HEK293 (cell line): Measurements from ENCODE around the gene HOXD11.

ENCODE experiments used
- BCL11B ChIP-seq: fragments of 450-650 bp; formaldehyde crosslinking; IDR thresholded peaks from 2 replicates; pipeline ENCODE4 v1.5.1; 2016; ENCODE audit warnings: low read depth, missing biosample characterization, missing genetic modification characterization
- CTCF ChIP-seq: fragments of 450-650 bp; formaldehyde crosslinking; IDR thresholded peaks from 2 replicates; pipeline ENCODE4 v1.5.1; 2016; ENCODE audit warnings: missing biosample characterization, missing genetic modification characterization
- FEZF1 ChIP-seq: fragments of 450-650 bp; formaldehyde crosslinking; IDR thresholded peaks from 2 replicates; pipeline ENCODE4 v1.5.1; 2016; ENCODE audit warnings: missing biosample characterization, missing genetic modification characterization
- GLI4 ChIP-seq: fragments of 450-650 bp; formaldehyde crosslinking; IDR thresholded peaks from 2 replicates; pipeline ENCODE4 v1.5.1; 2016; ENCODE audit warnings: missing biosample characterization, missing genetic modification characterization
- GLIS2 ChIP-seq: fragments of 450-650 bp; formaldehyde crosslinking; IDR thresholded peaks from 2 replicates; pipeline ENCODE4 v1.5.1; 2016; ENCODE audit warnings: missing biosample characterization, missing genetic modification characterization
- KLF16 ChIP-seq: fragments of 450-650 bp; formaldehyde crosslinking; IDR thresholded peaks from 2 replicates; pipeline ENCODE4 v1.5.1; 2017; ENCODE audit warnings: missing biosample characterization, missing genetic modification characterization
- MEIS1 ChIP-seq: sonication (generic); formaldehyde crosslinking; IDR thresholded peaks from 2 replicates; pipeline ENCODE4 v1.8.1; 2022; ENCODE audit warnings: missing genetic modification reagents, mild to moderate bottlenecking, borderline replicate concordance
- MZF1 ChIP-seq: fragments of 450-650 bp; formaldehyde crosslinking; IDR thresholded peaks from 2 replicates; pipeline ENCODE4 v1.5.1; 2017; ENCODE audit warnings: missing biosample characterization, missing genetic modification characterization, borderline replicate concordance
- OSR2 ChIP-seq: fragments of 450-650 bp; formaldehyde crosslinking; IDR thresholded peaks from 2 replicates; pipeline ENCODE4 v1.5.1; 2016; ENCODE audit warnings: missing biosample characterization, missing genetic modification characterization
- SP2 ChIP-seq: fragments of 450-650 bp; formaldehyde crosslinking; IDR thresholded peaks from 2 replicates; pipeline ENCODE4 v1.5.1; 2016; ENCODE audit warnings: missing biosample characterization, missing genetic modification characterization
- WT1 ChIP-seq: fragments of 450-650 bp; formaldehyde crosslinking; IDR thresholded peaks from 2 replicates; pipeline ENCODE4 v1.5.1; 2016; ENCODE audit warnings: missing biosample characterization, missing genetic modification characterization
- ZBTB20 ChIP-seq: fragments of 450-650 bp; formaldehyde crosslinking; IDR thresholded peaks from 2 replicates; pipeline ENCODE4 v1.5.1; 2016; ENCODE audit warnings: missing biosample characterization, missing genetic modification characterization
- ZEB2 ChIP-seq: fragments of 450-650 bp; formaldehyde crosslinking; IDR thresholded peaks from 2 replicates; pipeline ENCODE4 v1.5.1; 2016; ENCODE audit warnings: missing biosample characterization, missing genetic modification characterization
- ZNF121 ChIP-seq: fragments of 450-650 bp; formaldehyde crosslinking; IDR thresholded peaks from 2 replicates; pipeline ENCODE4 v1.5.1; 2016; ENCODE audit warnings: missing biosample characterization, missing genetic modification characterization
- ZNF146 ChIP-seq: fragments of 450-650 bp; formaldehyde crosslinking; IDR thresholded peaks from 2 replicates; pipeline ENCODE4 v1.5.1; 2016; ENCODE audit warnings: missing biosample characterization, missing genetic modification characterization
- ZNF221 ChIP-seq: fragments of 450-650 bp; formaldehyde crosslinking; IDR thresholded peaks from 2 replicates; pipeline ENCODE4 v1.5.1; 2017; ENCODE audit warnings: missing biosample characterization, missing genetic modification characterization, borderline replicate concordance
- ZNF23 ChIP-seq: fragments of 450-650 bp; formaldehyde crosslinking; IDR thresholded peaks from 2 replicates; pipeline ENCODE4 v1.5.1; 2016; ENCODE audit warnings: missing biosample characterization, missing genetic modification characterization, borderline replicate concordance
- ZNF335 ChIP-seq: fragments of 450-650 bp; formaldehyde crosslinking; conservative IDR thresholded peaks from 2 replicates; pipeline ENCODE4 v1.5.1; 2016; ENCODE audit warnings: missing biosample characterization, missing genetic modification characterization
- ZNF513 ChIP-seq: fragments of 450-650 bp; IDR thresholded peaks from 2 replicates; pipeline ENCODE4 v1.5.1; 2018; ENCODE audit warnings: missing biosample characterization, missing genetic modification characterization
- ZNF561 ChIP-seq: fragments of 450-650 bp; IDR thresholded peaks from 2 replicates; pipeline ENCODE4 v1.5.1; 2018; ENCODE audit warnings: missing biosample characterization, missing genetic modification characterization, borderline replicate concordance
- ZNF600 ChIP-seq: fragments of 450-650 bp; formaldehyde crosslinking; IDR thresholded peaks from 2 replicates; pipeline ENCODE4 v1.5.1; 2016; ENCODE audit warnings: missing biosample characterization, missing genetic modification characterization
- ZNF623 ChIP-seq: fragments of 450-650 bp; formaldehyde crosslinking; IDR thresholded peaks from 2 replicates; pipeline ENCODE4 v1.5.1; 2016; ENCODE audit warnings: missing biosample characterization, missing genetic modification characterization
- ZNF624 ChIP-seq: fragments of 450-650 bp; formaldehyde crosslinking; IDR thresholded peaks from 2 replicates; pipeline ENCODE4 v1.5.1; 2017; ENCODE audit warnings: missing biosample characterization, missing genetic modification characterization
- ZNF701 ChIP-seq: fragments of 450-650 bp; formaldehyde crosslinking; IDR thresholded peaks from 2 replicates; pipeline ENCODE4 v1.5.1; 2016; ENCODE audit warnings: missing biosample characterization, missing genetic modification characterization
- ZNF777 ChIP-seq: fragments of 450-650 bp; formaldehyde crosslinking; IDR thresholded peaks from 2 replicates; pipeline ENCODE4 v1.5.1; 2017; ENCODE audit warnings: missing biosample characterization, missing genetic modification characterization, borderline replicate concordance
- TF ChIP-seq, protein P1 (sequence below): fragments of 450-650 bp; formaldehyde crosslinking; IDR thresholded peaks from 2 replicates; pipeline ENCODE4 v1.5.1; 2016; ENCODE audit warnings: missing biosample characterization, missing genetic modification characterization
- TF ChIP-seq, protein P2 (sequence below): fragments of 450-650 bp; formaldehyde crosslinking; IDR thresholded peaks from 2 replicates; pipeline ENCODE4 v1.5.1; 2017; ENCODE audit warnings: missing biosample characterization, missing genetic modification characterization
- TF ChIP-seq, protein P3 (sequence below): fragments of 450-650 bp; formaldehyde crosslinking; IDR thresholded peaks from 2 replicates; pipeline ENCODE4 v1.5.1; 2017; ENCODE audit warnings: missing biosample characterization, missing genetic modification characterization
- TF ChIP-seq, protein P4 (sequence below): fragments of 450-650 bp; formaldehyde crosslinking; IDR thresholded peaks from 2 replicates; pipeline ENCODE4 v1.5.1; 2016; ENCODE audit warnings: missing biosample characterization, missing genetic modification characterization

The HOXD11 gene

DNA sequence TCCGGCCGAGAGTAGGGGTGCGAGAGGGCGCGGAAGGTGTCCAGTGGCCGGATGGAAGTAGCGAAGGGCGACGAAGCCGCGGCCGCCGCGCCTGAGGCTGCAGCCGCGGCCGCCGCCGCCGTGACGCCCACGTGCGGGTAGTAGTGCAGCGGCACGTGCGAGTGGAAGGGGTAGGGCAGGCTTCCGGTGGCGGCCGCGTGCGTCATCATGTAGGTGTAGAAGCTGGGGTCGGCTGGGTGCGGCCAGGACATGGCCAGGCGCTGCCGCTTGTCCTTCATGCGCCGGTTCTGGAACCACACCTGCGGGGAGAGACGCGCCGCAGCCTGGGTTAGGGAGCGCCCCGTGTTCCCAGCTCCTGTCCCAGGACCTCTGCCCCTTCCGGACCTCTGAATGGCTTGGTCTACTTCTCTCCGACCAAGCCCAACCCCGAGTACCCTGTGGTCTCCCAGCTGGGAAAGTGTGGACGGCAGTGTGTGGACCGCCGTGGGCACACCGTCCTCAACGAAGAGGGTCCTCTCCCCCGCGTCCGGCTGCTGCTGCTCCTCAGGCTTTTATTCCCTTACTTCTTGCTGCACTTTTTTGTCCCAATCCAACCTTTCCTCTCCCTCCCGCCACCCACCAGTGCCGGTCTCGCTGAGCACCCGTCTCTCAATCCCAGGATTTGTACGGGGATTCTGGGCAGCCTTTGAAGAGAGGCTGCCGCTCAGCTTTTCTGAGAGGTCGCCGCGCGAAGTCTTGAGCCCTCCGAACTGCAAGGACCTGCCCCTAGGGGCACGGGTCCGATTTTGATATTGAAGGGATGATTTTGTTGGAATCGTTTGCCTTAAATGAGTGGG lies 26.3 kb upstream of the HOXD11 start (continued):
- TF ChIP-seq GLI4 (tag by site-specific recombination) (no peak), ZNF777 (no peak), ZNF121 (tag by site-specific recombination) (no peak), ZNF600 (tag by site-specific recombination) (0 out of 2 replicates have a peak, but pooled peaks have one; percentile 37), ZNF23 (tag by site-specific recombination) (no peak), BCL11B (tag by site-specific recombination) (no peak), MEIS1 (CRISPR knock-in tag) (no peak), ZNF623 (tag by site-specific recombination) (no peak), ZNF146 (tag by site-specific recombination) (no peak), GLIS2 (tag by site-specific recombination) (no peak), ZEB2 (tag by site-specific recombination) (no peak), ZNF561 (no peak), SP2 (tag by site-specific recombination) (no peak), ZNF513 (tag by site-specific recombination) (no peak), ZNF221 (tag by site-specific recombination) (no peak), ZBTB20 (tag by site-specific recombination) (no peak), WT1 (tag by site-specific recombination) (no peak), KLF16 (no peak), FEZF1 (tag by site-specific recombination) (no peak), ZNF701 (no peak), MZF1 (tag by site-specific recombination) (no peak), CTCF (tag by site-specific recombination) (peak; percentile 52; the same call in 1 of the 2 replicates), ZNF335 (tag by site-specific recombination) (peak; percentile 33), OSR2 (tag by site-specific recombination) (0 out of 2 replicates have a peak, but pooled peaks have one; percentile 43), ZNF624 (tag by site-specific recombination) (no peak)
- TF ChIP-seq, protein P1, sequence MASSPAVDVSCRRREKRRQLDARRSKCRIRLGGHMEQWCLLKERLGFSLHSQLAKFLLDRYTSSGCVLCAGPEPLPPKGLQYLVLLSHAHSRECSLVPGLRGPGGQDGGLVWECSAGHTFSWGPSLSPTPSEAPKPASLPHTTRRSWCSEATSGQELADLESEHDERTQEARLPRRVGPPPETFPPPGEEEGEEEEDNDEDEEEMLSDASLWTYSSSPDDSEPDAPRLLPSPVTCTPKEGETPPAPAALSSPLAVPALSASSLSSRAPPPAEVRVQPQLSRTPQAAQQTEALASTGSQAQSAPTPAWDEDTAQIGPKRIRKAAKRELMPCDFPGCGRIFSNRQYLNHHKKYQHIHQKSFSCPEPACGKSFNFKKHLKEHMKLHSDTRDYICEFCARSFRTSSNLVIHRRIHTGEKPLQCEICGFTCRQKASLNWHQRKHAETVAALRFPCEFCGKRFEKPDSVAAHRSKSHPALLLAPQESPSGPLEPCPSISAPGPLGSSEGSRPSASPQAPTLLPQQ (tag by site-specific recombination) = no peak; the same call in 1 of the 2 replicates
- TF ChIP-seq, protein P2, sequence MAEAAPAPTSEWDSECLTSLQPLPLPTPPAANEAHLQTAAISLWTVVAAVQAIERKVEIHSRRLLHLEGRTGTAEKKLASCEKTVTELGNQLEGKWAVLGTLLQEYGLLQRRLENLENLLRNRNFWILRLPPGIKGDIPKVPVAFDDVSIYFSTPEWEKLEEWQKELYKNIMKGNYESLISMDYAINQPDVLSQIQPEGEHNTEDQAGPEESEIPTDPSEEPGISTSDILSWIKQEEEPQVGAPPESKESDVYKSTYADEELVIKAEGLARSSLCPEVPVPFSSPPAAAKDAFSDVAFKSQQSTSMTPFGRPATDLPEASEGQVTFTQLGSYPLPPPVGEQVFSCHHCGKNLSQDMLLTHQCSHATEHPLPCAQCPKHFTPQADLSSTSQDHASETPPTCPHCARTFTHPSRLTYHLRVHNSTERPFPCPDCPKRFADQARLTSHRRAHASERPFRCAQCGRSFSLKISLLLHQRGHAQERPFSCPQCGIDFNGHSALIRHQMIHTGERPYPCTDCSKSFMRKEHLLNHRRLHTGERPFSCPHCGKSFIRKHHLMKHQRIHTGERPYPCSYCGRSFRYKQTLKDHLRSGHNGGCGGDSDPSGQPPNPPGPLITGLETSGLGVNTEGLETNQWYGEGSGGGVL (tag by site-specific recombination) = 0 out of 2 replicates have a peak, but pooled peaks have one; percentile 9
- TF ChIP-seq, protein P3, sequence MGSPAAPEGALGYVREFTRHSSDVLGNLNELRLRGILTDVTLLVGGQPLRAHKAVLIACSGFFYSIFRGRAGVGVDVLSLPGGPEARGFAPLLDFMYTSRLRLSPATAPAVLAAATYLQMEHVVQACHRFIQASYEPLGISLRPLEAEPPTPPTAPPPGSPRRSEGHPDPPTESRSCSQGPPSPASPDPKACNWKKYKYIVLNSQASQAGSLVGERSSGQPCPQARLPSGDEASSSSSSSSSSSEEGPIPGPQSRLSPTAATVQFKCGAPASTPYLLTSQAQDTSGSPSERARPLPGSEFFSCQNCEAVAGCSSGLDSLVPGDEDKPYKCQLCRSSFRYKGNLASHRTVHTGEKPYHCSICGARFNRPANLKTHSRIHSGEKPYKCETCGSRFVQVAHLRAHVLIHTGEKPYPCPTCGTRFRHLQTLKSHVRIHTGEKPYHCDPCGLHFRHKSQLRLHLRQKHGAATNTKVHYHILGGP (tag by site-specific recombination) = no peak
- TF ChIP-seq, protein P4, sequence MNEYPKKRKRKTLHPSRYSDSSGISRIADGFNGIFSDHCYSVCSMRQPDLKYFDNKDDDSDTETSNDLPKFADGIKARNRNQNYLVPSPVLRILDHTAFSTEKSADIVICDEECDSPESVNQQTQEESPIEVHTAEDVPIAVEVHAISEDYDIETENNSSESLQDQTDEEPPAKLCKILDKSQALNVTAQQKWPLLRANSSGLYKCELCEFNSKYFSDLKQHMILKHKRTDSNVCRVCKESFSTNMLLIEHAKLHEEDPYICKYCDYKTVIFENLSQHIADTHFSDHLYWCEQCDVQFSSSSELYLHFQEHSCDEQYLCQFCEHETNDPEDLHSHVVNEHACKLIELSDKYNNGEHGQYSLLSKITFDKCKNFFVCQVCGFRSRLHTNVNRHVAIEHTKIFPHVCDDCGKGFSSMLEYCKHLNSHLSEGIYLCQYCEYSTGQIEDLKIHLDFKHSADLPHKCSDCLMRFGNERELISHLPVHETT (tag by site-specific recombination) = no peak
